Sigmoid colon (tissue), 7 donors: ENCODE measurements around the gene CUX1. TPM values are rescaled to one million over a fixed set of nuclear protein-coding genes. Genes with fewer than 3 reads are reported as not detected.
"Not testable (repeated sequence)": the region's sequence is repeated elsewhere in the genome, so short reads cannot be mapped to it uniquely, and the experiment has no call there.

ENCODE experiments used
- DNase-seq: peaks from one replicate; pipeline ENCODE4 v3.0.0-alpha.2; 2019
- H3K27ac ChIP-seq, 4 donors: fragments of 200-600 bp; sonication (generic); one replicate each; pipeline ENCODE4 v1.5.1; 2016 to 2019; ENCODE audit warnings: mild to moderate bottlenecking in 1 of 4
- H3K27me3 ChIP-seq, 3 donors: fragments of 200-600 bp; sonication (generic); one replicate each; pipeline ENCODE4 v1.5.1; 2019; ENCODE audit warnings: mild to moderate bottlenecking in 1 of 3
- H3K36me3 ChIP-seq, 4 donors: fragments of 200-600 bp; sonication (generic); one replicate each; pipeline ENCODE4 v1.5.1; 2016 to 2019
- H3K4me1 ChIP-seq, 4 donors: fragments of 200-600 bp; sonication (generic); one replicate each; pipeline ENCODE4 v1.5.1; 2017 to 2019
- H3K4me3 ChIP-seq, 4 donors: fragments of 200-600 bp; sonication (generic); one replicate each; pipeline ENCODE4 v1.5.1; 2017 to 2019; ENCODE audit warnings: mild to moderate bottlenecking in 2 of 4, moderate library complexity in 1 of 4
- H3K9me3 ChIP-seq, 4 donors: fragments of 200-600 bp in 3 of 4; sonication (generic) in 3 of 4; one replicate each; pipeline versions ENCODE4 v1.5.1 to v1.6.1; 2013 to 2019
- CTCF ChIP-seq, 4 experiments: fragments of 450-650 bp in 3 of 4; fragments of 200-600 bp in 1 of 4; IDR thresholded peaks; one replicate each; pipeline ENCODE4 v1.5.1; 2016 to 2019; ENCODE audit warnings: antibody characterized with exemption in 4 of 4, mild to moderate bottlenecking in 3 of 4, moderate library complexity in 2 of 4
- EP300 ChIP-seq, 4 donors: sonication (generic); formaldehyde crosslinking; IDR thresholded peaks; one replicate each; pipeline ENCODE4 v1.6.1; 2017; ENCODE audit warnings: antibody characterized with exemption in 4 of 4
- POLR2A ChIP-seq, 2 donors: fragments of 450-650 bp; IDR thresholded peaks; one replicate each; pipeline ENCODE4 v1.6.1; 2016; ENCODE audit warnings: antibody characterized with exemption in 2 of 2, mild to moderate bottlenecking in 2 of 2, moderate library complexity in 2 of 2
- POLR2AphosphoS5 ChIP-seq, 4 donors: sonication (generic); formaldehyde crosslinking; IDR thresholded peaks; one replicate each; pipeline ENCODE4 v1.6.1; 2017; ENCODE audit warnings: antibody characterized with exemption in 4 of 4
- WGBS, 2 donors: extraction: QIAGEN DNeasy Blood & Tissue Kit; methylation state at CpG; one replicate each; pipeline ENCODE4 v1.1.7; 2013; 5-methylcytosine and 5-hydroxymethylcytosine counted together
- intact Hi-C: fragments of 100-400 bp; cut with DNase I; formaldehyde crosslinking; loops from one replicate; pipeline ENCODE4 v1.15.1; 2023
- polyA plus RNA-seq, 3 donors: library from polyadenylated mRNA; stranded (reverse); fragments of 200-250 nt; gene quantifications; one replicate each; pipeline ENCODE4 v1.2.3, GENCODE V29; 2013
- total RNA-seq, 4 donors: library from RNA; depleted of rRNA; stranded (reverse); fragments of >200 nt; gene quantifications; one replicate each; pipeline ENCODE4 v1.1.0, GENCODE V29; 2016
- donor health status: healthy with polysubstance abuse.
- donor health status: Bipolar disorder and iron deficiency.
- donor health status: healthy.

The CUX1 gene
- total and polyA plus RNA-seq, 7 donors: 46.7 to 127 (median 49.9) TPM

- DNase-seq: peak; percentile 30
- Histone ChIP-seq H3K27ac (no peak overlapping the region), H3K36me3 (peaks cover 0 to 7% (median 0%) of the 10 kb centered on the region in 4 donors), H3K27me3 (no peaks in the 10 kb centered on the region), H3K4me3 (no peak overlapping the region), H3K4me1 (peaks cover 0 to 44% (median 33%) of the 10 kb centered on the region in 4 donors), H3K9me3 (no peaks in the 10 kb centered on the region)
- no peak for TF ChIP-seq POLR2AphosphoS5 (IDR thresholded peaks at IDR 0.05)
- TF ChIP-seq POLR2A (IDR thresholded peaks at IDR 0.05): no peak
- no peak for TF ChIP-seq CTCF (IDR thresholded peaks at IDR 0.05)
- no peak for TF ChIP-seq EP300 (IDR thresholded peaks at IDR 0.05)
- intact Hi-C loops: no loop called here
- 89 to 93% methylated on average over 15 of the region's 15 CpGs for WGBS, 2 donors
Observed at GRCh38 chr7:101826081-101826835, 8.8 kb downstream of the CUX1 start.

GRCh38 chr7:101828301-101829020, 11.0 kb downstream of the CUX1 start:
- no peak overlapping the region for H3K4me3 ChIP-seq
- peaks cover 0 to 35% (median 21%) of the 10 kb centered on the region in 4 donors for H3K4me1 ChIP-seq
- no peaks in the 10 kb centered on the region for H3K9me3 ChIP-seq
- TF ChIP-seq POLR2A (IDR thresholded peaks at IDR 0.05) (no peak), POLR2AphosphoS5 (IDR thresholded peaks at IDR 0.05) (no peak), EP300 (IDR thresholded peaks at IDR 0.05) (no peak), CTCF (IDR thresholded peaks at IDR 0.05) (no peak)
- no peaks in the 10 kb centered on the region for H3K27me3 ChIP-seq
- 87 to 94% methylated on average over 11 of the region's 11 CpGs for WGBS, 2 donors
- H3K27ac ChIP-seq: no peak overlapping the region
- DNase-seq: peak; percentile 57
- intact Hi-C loops: no loop called here
- peaks cover 0 to 7% (median 0%) of the 10 kb centered on the region in 4 donors for H3K36me3 ChIP-seq

GRCh38 chr7:101829374-101829773, 11.9 kb downstream of the CUX1 start:
- Histone ChIP-seq H3K4me1 (peaks cover 0 to 37% (median 22%) of the 10 kb centered on the region in 4 donors), H3K27ac (no peak overlapping the region), H3K36me3 (peaks cover 0 to 7% (median 0%) of the 10 kb centered on the region in 4 donors), H3K4me3 (no peak overlapping the region), H3K9me3 (no peaks in the 10 kb centered on the region), H3K27me3 (no peaks in the 10 kb centered on the region)
- no peak for TF ChIP-seq EP300 (IDR thresholded peaks at IDR 0.05)
- no peak for TF ChIP-seq CTCF (IDR thresholded peaks at IDR 0.05)
- TF ChIP-seq POLR2AphosphoS5 (IDR thresholded peaks at IDR 0.05): no peak
- TF ChIP-seq POLR2A (IDR thresholded peaks at IDR 0.05): no peak
- DNase-seq: peak; percentile 54
- 96% methylated on average over 14 of the region's 14 CpGs for WGBS, 2 donors
- intact Hi-C loops: no loop called here

- H3K4me1 ChIP-seq: peaks cover 0 to 36% (median 21%) of the 10 kb centered on the region in 4 donors
Observed at GRCh38 chr7:101829821-101830220, 12.4 kb downstream of the CUX1 start.

GRCh38 chr7:101831396-101831795, 14.0 kb downstream of the CUX1 start:
- H3K9me3 ChIP-seq, H3K4me3 ChIP-seq, H3K36me3 ChIP-seq, H3K27me3 ChIP-seq, intact Hi-C loops, H3K27ac ChIP-seq: not testable (repeated sequence)
- WGBS, 2 donors: 90 to 94% methylated on average over 10 of the region's 10 CpGs
- H3K4me1 ChIP-seq: peaks cover 0 to 22% (median 14%) of the 10 kb centered on the region in 4 donors
- DNase-seq: peak; percentile 49

More at GRCh38 chr7:101829821-101830220, 12.4 kb downstream of the CUX1 start:
- intact Hi-C loops: no loop called here
- WGBS, 2 donors: 98% methylated on average over 8 of the region's 8 CpGs
- Histone ChIP-seq H3K9me3 (no peaks in the 10 kb centered on the region), H3K27me3 (no peaks in the 10 kb centered on the region), H3K4me3 (no peak overlapping the region), H3K36me3 (peaks cover 0 to 7% (median 0%) of the 10 kb centered on the region in 4 donors), H3K27ac (no peak overlapping the region)
- TF ChIP-seq CTCF (IDR thresholded peaks at IDR 0.05) (no peak), POLR2AphosphoS5 (IDR thresholded peaks at IDR 0.05) (no peak), EP300 (IDR thresholded peaks at IDR 0.05) (no peak), POLR2A (IDR thresholded peaks at IDR 0.05) (no peak)
- DNase-seq: no peak
